NCI-H128 (cell line): ENCODE measurements around the gene S100A8.
"Not testable (repeated sequence)": the region's sequence is repeated elsewhere in the genome, so short reads cannot be mapped to it uniquely, and the experiment has no call there.

ENCODE experiments used
- DNase-seq: peaks from one replicate; lab custom pipeline; 2025; ENCODE audit not compliant: unreplicated experiment; lab: John Stamatoyannopoulos, UW

S100A8 gene

DNA sequence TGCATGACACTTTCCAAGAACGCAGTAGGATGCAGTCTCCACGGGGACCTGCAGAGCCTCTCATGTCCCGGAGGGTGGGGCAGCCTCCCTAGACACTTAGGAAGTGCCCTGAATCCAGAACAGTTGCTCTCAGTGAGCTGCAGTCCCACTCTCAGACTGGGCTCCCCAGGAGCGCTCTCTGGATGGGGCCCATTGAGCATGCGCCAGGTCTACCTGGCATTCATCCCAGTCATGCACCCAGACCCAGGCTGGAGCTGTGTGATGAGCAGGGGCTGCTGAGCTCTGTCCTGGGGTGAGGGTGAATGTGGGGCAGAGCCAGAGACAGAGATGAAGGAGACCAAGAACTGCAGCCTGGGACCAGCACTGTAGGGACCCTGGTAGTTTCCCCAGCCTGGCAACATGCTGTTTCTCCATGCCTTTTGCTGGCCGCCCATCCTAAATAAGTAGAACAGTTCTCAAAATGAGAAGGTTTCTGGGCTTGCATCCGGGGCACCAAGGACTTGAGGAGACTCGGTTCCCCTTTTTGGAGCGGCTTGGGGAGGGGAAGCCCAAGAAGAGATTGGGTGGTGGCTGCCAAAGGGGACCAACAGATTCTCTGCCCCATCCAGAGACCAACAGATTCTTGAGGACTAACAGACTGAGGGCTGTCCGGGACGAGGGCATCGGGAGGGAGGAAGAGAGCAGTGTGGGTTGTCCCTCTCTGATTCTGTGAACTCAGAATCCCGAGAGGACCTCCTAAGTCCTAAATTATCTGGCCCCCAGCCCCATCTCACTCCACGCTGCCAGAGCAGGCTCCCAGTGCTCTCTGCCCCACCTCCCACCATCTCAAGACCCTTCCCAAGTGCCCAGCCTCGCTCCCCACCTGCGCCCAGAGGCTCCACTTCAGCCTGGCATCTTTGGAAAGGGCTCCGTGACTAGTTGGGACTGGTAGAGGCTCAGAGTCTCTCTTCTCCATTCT, 41.2 kb downstream of the S100A8 start:
- DNase-seq: no peak

DNA sequence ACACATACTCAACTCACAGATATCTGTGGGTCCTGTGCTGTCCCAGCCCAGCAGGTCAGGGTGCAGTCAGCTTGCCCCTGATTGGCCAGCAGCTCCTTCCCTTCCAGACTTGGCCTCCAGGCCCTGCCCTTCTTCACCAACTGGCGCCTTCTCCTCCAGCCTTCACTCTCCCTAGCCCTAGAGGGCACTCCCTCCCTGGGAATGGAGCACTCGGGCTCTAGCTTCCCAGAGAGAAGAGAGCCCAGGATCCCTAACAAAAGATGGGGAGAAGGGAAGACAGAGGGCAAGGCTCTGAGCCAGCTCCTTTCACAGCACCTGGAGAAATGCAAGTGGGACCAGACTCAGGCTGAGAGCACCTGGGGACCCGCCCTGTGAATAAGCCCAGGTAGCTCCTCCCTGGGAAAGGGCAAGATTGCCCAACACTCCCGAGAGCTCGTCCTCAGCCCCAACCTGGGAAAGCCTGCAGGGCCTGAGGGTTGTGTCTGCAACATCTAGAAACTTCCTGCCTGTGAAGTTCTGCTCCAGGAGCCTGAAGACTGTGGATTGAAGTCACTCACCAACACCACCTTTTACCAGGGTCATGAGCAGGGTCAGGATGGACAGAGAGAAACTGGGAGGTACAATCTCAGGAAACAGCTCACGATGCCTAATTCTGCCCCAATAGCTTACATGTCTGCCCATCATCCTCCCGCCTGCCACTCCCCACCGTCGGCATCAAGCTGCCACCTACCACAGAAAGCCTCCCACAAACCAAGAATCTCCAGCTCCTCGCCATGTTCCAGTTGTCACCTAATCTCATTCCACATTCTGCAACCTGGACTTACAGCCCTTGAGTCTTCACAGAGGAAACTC, 42.1 kb downstream of the S100A8 start, which contains the start of gene PGLYRP4:
Gene PGLYRP4 (minus strand): TSS at position 331 of the 852 bp plus-strand sequence. CDS start 909 bp downstream, outside the sequence.
- DNase-seq: no peak

DNA sequence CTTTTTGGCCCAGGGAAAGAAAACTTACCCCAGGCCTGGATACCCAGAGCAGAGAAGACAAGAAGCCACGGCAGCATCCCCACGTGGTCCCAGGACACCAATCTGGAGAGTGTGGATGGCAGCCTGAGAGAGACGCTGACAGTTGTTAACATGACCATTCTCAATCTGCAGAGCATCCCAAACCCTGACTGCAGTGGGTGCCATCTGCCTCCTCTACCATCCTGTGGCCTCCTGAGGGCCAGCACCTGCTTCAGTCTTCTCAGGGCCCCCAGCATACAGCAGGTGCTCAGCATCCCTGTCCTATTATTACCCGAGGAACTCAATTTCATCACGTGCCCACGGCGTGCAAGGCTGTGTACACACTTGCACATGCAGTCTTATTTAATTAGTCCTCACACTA, 43.0 kb downstream of the S100A8 start:
- no peak for DNase-seq

DNA sequence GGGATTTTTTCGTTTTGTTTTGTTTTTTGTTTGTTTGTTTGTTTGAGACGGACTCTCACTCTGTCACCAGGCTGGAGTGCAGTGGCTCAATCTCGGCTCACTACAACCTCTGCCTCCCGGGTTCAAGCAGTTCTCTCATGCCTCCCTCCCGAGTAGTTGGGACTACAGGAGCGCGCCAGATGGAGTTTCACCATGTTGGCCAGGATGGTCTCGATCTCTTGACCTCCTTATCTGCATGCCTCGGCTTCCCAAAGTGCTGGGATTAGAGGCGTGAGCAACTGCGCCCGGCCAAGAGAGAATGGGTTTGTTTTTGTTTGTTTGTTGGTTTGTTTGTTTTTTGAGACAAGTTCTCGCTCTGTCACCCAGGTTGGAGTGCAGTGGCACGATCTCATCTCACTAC, 43.8 kb downstream of the S100A8 start:
- not testable (repeated sequence) for DNase-seq

DNA sequence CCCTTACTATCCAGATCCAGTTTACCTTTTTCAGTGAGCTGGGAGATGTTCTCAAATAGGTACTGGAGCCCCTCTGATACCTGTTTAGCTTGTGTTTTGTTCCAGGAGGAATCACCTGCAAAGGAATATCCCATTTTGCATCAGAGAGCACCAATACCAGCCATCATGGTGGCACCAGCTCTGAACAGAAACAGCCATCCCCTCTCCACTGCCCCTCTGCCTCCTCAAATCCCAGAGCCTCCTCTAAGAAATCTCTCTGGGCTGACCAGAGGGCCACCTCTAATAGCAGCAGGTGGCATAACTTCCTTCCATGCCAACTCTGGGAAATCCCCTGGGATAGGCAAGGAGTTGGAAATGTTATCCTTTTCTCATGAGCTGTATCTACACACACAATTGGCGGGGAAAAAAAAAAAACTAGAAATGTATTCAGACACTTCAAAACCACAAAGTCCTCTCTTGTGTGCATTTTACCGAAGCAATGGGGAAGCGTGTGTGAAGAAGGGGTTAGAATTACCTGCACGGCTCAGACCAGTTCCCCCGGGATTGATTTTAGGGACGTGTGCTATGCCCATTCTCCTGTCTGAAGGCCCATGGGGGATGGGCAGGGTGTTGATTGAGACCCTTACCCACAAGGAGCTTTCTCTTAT, 44.7 kb downstream of the S100A8 start:
- peak; percentile 83 for DNase-seq

DNA sequence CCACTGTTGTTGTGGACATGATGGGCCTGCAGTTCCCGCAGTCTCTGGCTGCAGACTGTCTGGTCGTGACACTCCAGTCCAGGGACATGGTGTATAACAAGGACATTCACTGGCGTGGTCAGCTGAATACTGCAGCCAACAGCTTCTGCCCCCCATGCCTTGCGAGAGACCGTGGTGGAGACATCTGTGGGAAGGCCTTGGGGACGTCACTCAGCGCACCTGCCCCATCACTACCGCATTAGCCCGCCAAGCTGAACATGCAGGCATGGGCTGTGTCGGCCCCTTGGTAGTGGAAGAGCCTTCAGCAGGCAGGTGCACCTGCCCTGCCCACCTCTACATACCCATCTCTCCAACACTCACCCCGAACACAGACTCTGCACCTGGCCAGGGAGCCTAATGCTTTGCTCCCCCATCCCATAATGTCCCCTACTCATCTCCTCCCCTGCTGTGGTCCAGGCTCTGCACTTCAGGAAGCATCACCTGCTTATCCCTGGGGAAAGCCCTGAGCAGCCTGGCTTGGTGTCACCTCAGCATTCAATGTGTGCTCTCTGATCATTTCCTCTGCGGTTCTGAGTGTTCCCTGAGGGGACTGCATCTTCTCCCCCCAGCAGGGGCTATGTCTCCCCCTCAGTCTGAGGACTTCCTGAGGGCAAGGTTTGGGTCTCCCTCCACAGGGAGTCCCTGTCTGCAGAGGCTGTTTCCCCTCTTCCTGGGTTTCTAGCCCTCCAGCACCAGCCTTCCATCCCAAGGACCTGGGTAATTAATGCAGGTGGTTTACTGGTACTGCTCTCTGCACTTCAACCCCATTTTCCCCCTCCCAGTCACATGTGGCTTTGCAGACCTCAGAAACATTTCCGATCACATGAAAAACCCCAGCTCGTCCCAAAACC, 45.4 kb downstream of the S100A8 start:
- DNase-seq: peak; percentile 29

DNA sequence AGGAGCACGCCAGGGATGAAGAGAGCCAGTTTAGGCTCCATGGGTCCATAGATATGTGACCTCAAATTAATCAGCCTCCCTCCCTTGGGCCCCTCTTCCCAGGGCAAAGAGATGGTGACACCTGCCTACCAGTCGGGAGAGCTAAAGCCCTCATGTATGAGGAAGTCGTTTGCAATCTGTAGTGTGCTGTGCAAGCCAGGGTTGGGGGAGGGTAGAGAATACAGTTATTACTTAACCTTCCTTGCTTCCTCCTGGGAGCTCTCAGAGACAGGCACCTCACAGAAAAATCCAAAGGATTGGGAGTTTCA, 46.2 kb downstream of the S100A8 start:
- DNase-seq: no peak

DNA sequence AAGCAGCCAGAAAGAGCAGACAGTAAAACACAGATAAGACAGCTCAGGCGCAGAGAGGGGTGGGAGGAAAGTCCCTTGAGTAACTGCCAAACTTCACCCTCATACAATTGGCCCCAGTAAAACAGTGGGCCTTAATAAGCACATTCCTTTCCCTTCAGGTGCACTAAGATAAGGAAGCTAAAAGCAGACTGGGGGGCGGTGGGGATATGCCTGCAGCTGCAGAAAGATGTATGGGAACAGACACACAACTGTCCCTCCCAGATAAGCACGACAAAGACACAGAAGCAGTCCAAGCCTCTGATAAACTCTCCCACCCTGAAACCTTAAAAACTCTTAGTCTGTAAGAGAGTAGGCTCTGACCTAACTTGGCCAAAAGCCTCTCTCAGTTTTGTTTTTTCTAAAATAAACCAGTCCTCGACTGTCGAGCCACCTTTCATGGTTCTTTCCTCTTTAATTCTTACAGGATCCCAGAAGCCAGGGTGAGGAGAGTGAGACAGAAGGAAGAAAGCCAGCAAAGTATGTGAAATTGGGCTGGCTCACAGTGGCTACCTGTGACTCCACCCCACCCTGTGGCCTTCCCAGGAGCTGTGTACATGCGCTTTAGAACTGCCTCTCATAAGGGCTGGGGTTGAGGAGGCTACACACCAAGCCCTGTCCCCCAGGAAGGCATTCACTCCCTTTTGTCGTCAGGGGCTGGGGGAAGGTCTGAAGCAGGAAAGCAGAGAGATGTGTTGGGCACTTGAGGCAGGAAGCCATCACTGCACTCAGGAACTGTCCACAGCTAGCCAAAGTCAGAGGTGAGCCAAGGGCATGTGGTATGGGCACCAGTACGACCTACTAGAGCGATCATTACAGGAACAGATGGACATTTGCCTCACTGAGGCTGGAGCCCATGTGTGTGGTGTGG, 46.8 kb downstream of the S100A8 start:
- DNase-seq: no peak

DNA sequence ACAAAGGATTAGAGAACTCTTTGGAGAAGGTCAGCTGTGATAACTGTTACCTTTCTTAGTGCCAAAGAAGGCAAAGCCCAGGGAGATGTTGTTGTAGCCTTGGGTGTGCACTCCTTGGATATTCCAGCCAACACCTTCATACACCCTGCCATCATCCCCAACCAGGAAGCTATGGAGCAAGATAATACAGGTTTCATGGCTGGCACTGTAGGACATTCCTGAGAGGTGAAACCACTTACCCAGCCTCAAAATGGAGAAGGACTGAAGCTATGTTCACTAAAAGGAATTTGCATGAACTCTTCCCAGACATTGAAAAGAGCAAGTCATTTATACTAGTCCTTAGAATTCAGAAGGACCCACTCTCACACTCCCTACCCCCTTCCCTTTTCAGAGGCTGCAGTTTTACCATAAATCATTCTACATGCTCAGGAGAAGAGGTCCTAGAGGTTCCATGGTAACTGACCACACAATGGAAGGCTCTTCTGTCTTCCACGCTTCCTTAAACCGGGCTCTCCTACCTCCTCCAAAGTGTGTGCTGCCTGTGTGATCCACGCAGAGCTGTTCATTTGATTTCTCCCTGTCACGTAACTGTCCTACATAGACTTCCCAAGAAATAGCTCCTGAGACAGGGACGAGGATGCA, 47.7 kb downstream of the S100A8 start:
- DNase-seq: no peak

DNA sequence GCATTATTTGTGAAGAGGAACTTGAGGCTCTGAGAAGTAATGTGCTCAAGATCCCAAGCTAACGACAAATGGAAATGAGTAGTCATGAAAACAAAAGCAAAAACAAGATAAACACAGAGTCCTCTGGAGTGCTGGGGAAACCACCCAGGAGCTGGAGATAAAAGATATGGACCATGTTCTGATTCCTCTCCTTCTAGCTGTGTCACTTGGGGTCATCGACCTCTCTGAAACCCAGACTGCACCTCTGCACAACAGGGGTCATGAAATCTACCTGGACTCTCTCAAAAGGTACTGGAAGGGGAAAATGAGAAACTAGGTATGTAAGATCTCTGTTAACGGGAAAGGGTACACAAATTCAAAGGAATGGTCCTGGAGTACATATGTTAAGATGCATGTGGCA, 48.7 kb downstream of the S100A8 start:
- DNase-seq: no peak

DNA sequence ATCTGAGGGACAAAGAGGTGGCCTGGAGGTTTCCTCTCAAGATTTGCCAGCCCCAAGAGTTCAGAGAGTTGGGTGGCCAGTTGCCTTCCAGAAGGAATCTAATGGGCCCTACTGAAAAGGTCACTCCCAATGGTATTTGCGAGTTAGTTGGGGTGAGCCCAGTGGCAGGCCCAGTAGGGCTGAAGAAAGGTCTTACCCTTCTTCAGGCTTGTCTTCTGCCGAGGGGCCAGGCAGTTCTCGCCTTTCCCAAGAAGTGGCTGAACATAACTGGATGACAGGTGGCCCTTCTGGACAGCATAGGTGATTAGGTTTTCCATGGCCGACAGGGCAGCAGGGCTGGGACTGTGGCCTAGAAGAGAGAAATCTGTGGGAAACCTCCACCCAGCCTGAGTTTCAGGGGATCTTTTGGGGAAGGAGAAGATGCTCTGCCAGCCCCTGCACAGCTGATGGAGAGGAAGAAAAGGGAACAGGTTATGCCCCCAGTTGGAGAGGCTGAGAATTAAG, 49.4 kb downstream of the S100A8 start:
- DNase-seq: no peak

DNA sequence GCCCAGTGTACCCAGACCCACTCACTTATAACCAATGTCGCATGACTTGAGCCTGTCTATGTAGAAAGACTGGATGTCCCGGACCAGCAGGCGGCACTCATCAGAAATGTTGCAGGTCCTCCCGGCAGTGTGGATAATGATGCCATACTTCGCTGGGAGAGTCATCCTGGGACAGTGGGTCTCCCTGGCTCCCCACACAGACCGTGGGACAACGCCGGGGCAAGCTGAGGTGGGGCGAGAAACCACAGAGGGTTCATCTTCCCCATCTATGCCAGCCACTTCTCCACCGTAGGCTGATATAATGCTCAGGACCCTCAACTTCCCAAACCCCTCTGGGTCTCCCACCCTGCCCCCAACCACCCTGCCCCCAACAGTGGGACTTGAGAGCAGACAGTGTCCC, 50.5 kb downstream of the S100A8 start:
- no peak for DNase-seq
